Stomach (tissue), 9 donors: ENCODE results near the gene GRK3. TPM values are rescaled to one million over a fixed set of nuclear protein-coding genes. Genes with fewer than 3 reads are reported as not detected.

ENCODE experiments used
- DNase-seq, 2 donors: peaks; one replicate each; pipeline versions ENCODE4 v3.0.0 to v3.0.0-alpha.2; 2013 to 2019
- H3K27ac ChIP-seq, 5 donors: fragments of 200-600 bp in 4 of 5; sonication (generic) in 4 of 5; one replicate each; pipeline ENCODE4 v1.5.1; 2013 to 2019; ENCODE audit warnings: mild to moderate bottlenecking in 1 of 5, moderate library complexity in 1 of 5
- H3K27me3 ChIP-seq, 3 donors: fragments of 200-600 bp; sonication (generic); one replicate each; pipeline ENCODE4 v1.5.1; 2017 to 2019; ENCODE audit warnings: mixed run types in 1 of 3
- H3K36me3 ChIP-seq, 4 donors: fragments of 200-600 bp; sonication (generic); 1 replicate in 3 of 4; 2 replicates in 1 of 4; pipeline ENCODE4 v1.5.1; 2016 to 2019
- H3K4me1 ChIP-seq, 4 donors: fragments of 200-600 bp; sonication (generic); one replicate each; pipeline ENCODE4 v1.5.1; 2016 to 2019
- H3K4me3 ChIP-seq, 4 donors: fragments of 200-600 bp; sonication (generic) in 3 of 4; one replicate each; pipeline ENCODE4 v1.5.1; 2016 to 2019; ENCODE audit warnings: mild to moderate bottlenecking in 1 of 4
- H3K9me3 ChIP-seq, 4 donors: fragments of 200-600 bp; sonication (generic); one replicate each; pipeline ENCODE4 v1.5.1; 2016 to 2019
- CTCF ChIP-seq, 7 experiments: fragments of 450-650 bp in 4 of 7; fragments of 200-600 bp in 3 of 7; sonication (generic) in 3 of 7; IDR thresholded peaks; one replicate each; pipeline ENCODE4 v1.5.1; 2016 to 2019; ENCODE audit warnings: antibody characterized with exemption in 7 of 7, control low read depth in 2 of 7, mild to moderate bottlenecking in 1 of 7
- EP300 ChIP-seq: sonication (generic); formaldehyde crosslinking; IDR thresholded peaks from one replicate; pipeline ENCODE4 v1.6.1; 2017; ENCODE audit warnings: antibody characterized with exemption
- POLR2A ChIP-seq, 4 donors: fragments of 450-650 bp; IDR thresholded peaks; one replicate each; pipeline ENCODE4 v1.6.1; 2016; ENCODE audit warnings: antibody characterized with exemption in 4 of 4, control low read depth in 2 of 4, mild to moderate bottlenecking in 1 of 4, moderate library complexity in 1 of 4
- POLR2AphosphoS5 ChIP-seq, 3 donors: sonication (generic); formaldehyde crosslinking; IDR thresholded peaks; one replicate each; pipeline ENCODE4 v1.6.1; 2016; ENCODE audit warnings: antibody characterized with exemption in 3 of 3
- WGBS, 5 donors: extraction: QIAGEN DNeasy Blood & Tissue Kit in 3 of 5; methylation state at CpG; one replicate each; pipeline versions ENCODE4 v1.1.5 to v1.1.7; 2013 to 2018; 5-methylcytosine and 5-hydroxymethylcytosine counted together
- intact Hi-C: fragments of 100-400 bp; cut with DNase I; formaldehyde crosslinking; loops from one replicate; pipeline ENCODE4 v1.15.1; 2023; ENCODE audit warnings: low total_unique reads
- polyA plus RNA-seq, 3 donors: library from polyadenylated mRNA; stranded (reverse); fragments of 200-250 nt; gene quantifications; one replicate each; pipeline ENCODE4 v1.2.3, GENCODE V29; 2013
- total RNA-seq, 5 donors: library from RNA; depleted of rRNA; stranded (reverse); fragments of >200 nt; gene quantifications; one replicate each; pipeline versions ENCODE4 v1.1.0 to v1.2.3, GENCODE V29; 2014 to 2016
- donor health status: healthy with polysubstance abuse.
- donor health status: Bipolar disorder and iron deficiency.
- donor health status: healthy.

GRK3 gene
- total and polyA plus RNA-seq, 8 donors: 0.87 to 29.5 (median 4.1) TPM

GRCh38 chr22:25750569-25751173 is 186.2 kb downstream of the GRK3 start:
- TF ChIP-seq EP300: no peak
- TF ChIP-seq POLR2AphosphoS5 (IDR thresholded peaks at IDR 0.05): no peak
- no peak for TF ChIP-seq POLR2A (IDR thresholded peaks at IDR 0.05)
- TF ChIP-seq CTCF (IDR thresholded peaks at IDR 0.05): no peak

GRCh38 chr22:25751174-25751581 is 186.7 kb downstream of the GRK3 start:
- WGBS, 5 donors: 31 to 62% (median 41%) methylated on average over 4 of the region's 4 CpGs
- H3K27ac ChIP-seq: peak overlapping the region in 2 of 5 donors; percentile 40 to 50
- peak in 1 of 2 donors; percentile 64 for DNase-seq
- TF ChIP-seq POLR2AphosphoS5 (IDR thresholded peaks at IDR 0.05): peak in 2 of 3 donors; percentile 59 to 68
- TF ChIP-seq POLR2A (IDR thresholded peaks at IDR 0.05): no peak
- H3K9me3 ChIP-seq: no peaks in the 10 kb centered on the region
- peaks cover 0 to 18% (median 0%) of the 10 kb centered on the region in 4 donors for H3K4me1 ChIP-seq
- H3K36me3 ChIP-seq: no peaks in the 10 kb centered on the region
- H3K27me3 ChIP-seq: no peaks in the 10 kb centered on the region
- no peak overlapping the region for H3K4me3 ChIP-seq
- intact Hi-C loops: no loop called here

More at GRCh38 chr22:25750569-25751173, 186.2 kb downstream of the GRK3 start:
- Histone ChIP-seq H3K4me1 (peaks cover 0 to 18% (median 0%) of the 10 kb centered on the region in 4 donors), H3K36me3 (no peaks in the 10 kb centered on the region), H3K9me3 (no peaks in the 10 kb centered on the region), H3K4me3 (no peak overlapping the region), H3K27me3 (no peaks in the 10 kb centered on the region), H3K27ac (peak overlapping the region in 3 of 5 donors; percentile 21 to 50 (median 40))
- no peak for DNase-seq
- WGBS, 5 donors: 45 to 61% (median 52%) methylated on average over 6 of the region's 6 CpGs
- intact Hi-C loops: no loop called here

- no peak overlapping the region for H3K4me3 ChIP-seq
- WGBS, 5 donors: 91 to 97% (median 94%) methylated on average over 39 to 48 of the region's 48 CpGs
Measured at GRCh38 chr22:25752615-25753214, 188.2 kb downstream of the GRK3 start.

GRCh38 chr22:25753252-25753651 is 188.8 kb downstream of the GRK3 start:
- H3K4me3 ChIP-seq: no peak overlapping the region
- TF ChIP-seq CTCF (IDR thresholded peaks at IDR 0.05) (no peak), EP300 (no peak), POLR2A (IDR thresholded peaks at IDR 0.05) (no peak), POLR2AphosphoS5 (IDR thresholded peaks at IDR 0.05) (no peak)
- peaks cover 0 to 6% (median 0%) of the 10 kb centered on the region in 4 donors for H3K4me1 ChIP-seq
- intact Hi-C loops: no loop called here
- H3K36me3 ChIP-seq: no peaks in the 10 kb centered on the region
- 79 to 95% (median 90%) methylated on average over 14 of the region's 14 CpGs for WGBS, 5 donors
- H3K27me3 ChIP-seq: no peaks in the 10 kb centered on the region
- no peaks in the 10 kb centered on the region for H3K9me3 ChIP-seq
- no peak overlapping the region for H3K27ac ChIP-seq
- DNase-seq: no peak

More at GRCh38 chr22:25752615-25753214, 188.2 kb downstream of the GRK3 start:
- Histone ChIP-seq H3K27me3 (no peaks in the 10 kb centered on the region), H3K9me3 (no peaks in the 10 kb centered on the region), H3K4me1 (peaks cover 0 to 11% (median 0%) of the 10 kb centered on the region in 4 donors), H3K36me3 (no peaks in the 10 kb centered on the region), H3K27ac (no peak overlapping the region)
- TF ChIP-seq POLR2A (IDR thresholded peaks at IDR 0.05): no peak
- no peak for TF ChIP-seq EP300
- TF ChIP-seq CTCF (IDR thresholded peaks at IDR 0.05): no peak
- no peak for TF ChIP-seq POLR2AphosphoS5 (IDR thresholded peaks at IDR 0.05)
- intact Hi-C loops: no loop called here
- no peak for DNase-seq
